Activated CD8-positive, alpha-beta memory T cell treated with anti-CD3 and anti-CD28 coated beads for 48 hours (primary cell): ENCODE data around the gene ADA.
"Not testable (repeated sequence)": the region's sequence is repeated elsewhere in the genome, so short reads cannot be mapped to it uniquely, and the experiment has no call there.

ENCODE experiments used
- DNase-seq, 3 experiments: peaks; one replicate each; pipeline ENCODE4 v3.0.0-alpha.2; 2020; ENCODE audit warnings: low read depth in 2 of 3, low spot score in 2 of 3

Gene ADA

DNA sequence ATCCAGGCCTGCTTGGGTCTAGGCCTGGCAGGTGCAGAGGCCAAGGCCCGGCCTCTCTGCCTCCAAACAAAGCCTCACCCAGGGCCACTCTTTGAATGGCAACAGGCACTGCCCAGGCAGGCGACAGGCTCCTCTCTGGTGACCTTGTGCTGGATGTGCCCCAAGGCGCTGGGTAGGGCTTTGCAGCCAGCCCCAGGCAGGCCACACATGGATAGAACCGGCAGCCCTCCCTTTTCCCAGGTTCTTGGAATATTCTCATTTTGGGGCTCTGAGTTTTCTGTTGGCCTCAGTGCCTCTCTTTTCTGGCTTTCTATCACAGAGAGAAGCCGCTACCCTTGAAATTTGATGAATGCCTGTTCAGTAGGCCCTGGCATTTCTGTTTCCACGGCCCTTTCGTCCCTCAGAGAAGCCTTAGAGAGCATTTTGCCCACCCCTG is 50.2 kb downstream of the ADA start:
- no peak for DNase-seq

DNA sequence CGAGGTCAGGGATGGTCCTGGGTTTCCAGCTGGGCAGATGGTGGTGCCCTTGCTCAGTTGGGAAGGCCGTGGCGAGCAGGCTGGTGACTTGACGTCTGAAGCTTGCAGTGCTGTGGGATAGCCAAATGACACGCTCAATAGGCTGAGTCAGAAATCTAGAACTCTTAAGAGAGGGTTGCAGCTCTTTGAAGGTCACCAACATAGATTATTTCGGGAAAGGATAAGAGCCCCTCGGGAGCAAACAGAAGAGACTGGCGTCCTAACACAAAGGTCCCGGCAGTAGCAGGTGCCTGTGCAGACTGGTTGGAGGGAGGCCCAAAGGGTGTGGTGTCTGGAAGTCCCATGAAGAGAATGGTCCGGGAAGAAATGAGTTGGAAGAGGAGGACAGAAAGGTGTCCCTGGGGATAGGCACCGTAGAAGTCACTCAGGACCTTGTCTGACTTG is 50.7 kb downstream of the ADA start:
- no peak for DNase-seq

DNA sequence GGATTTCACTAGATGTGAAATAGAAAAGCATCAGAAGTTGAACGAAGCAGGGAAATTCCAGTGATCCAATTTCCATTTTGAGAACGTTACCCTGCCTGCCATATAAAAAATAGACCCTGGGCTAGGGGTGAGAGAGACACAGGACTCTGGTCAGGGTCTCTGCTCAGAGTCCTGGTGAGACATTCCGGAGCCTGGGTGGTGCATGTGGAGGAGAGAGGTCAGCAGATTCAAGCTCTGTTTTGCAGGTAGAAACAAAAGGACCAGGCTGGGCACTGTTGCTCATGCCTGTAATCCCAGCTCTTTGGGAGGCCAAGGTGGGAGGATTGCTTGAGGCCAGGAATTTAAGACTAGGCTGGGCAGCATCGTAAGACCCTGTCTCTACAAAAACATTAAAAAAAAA is 51.2 kb downstream of the ADA start:
- DNase-seq: no peak

DNA sequence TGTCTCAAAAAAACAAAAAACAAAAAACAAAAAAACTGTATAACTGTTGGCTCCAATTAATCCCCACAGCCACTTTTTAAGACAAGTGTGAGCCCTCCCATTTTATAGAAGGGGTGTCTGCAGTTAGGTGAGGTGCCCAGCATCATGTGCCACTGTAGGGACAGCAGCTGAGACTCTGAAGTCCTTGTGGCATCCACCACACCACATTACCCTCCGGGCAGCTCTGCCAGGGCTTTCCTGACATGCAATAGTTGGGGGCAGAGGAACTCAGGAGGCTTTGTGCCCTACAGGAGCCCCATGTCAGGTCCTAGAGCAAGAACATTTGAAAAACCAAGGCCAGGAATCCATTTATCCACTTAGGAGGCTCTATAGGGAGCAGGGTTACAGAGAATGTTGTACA is 51.8 kb downstream of the ADA start:
- DNase-seq: no peak

DNA sequence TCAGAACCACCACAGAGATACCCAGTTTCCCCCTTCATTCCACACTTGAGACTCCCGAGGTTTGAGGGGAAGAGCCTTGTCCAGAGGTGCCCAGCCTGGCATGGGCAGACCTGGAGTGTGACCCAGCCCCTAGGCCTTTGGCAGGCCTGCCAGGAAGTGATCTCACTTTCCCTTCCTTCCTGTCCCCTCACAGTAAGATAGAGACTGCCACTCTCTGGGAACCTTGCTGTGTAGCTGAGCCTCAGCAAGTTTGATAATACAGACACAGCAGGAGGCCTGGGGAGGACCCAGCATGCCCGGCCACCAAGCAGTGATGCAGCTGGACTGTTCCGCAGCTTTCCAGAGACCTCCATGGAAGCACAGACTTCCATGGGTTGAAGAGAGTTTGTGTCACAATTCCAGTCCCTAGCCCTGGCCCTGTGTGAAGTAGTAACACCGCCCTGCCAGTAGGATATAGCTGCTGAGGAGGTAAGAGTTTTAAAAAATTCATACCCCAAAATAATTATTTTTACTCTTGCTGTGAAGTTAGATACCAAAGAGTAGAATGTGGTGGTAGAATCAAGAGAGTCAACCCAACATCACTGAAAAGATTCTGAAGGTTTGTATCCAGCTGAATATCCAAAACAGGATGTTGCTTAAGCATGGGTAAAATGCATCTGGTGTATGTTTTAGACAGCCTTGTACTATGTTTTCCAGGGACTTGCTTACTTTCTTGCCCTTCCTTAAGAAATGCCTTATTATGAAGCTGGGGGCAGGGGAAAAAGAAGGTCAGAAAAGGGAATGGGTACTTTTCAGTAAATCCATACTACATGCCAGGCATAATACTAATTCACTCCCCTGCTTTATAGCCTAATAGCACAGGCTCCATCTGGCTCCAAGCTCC is 52.8 kb downstream of the ADA start:
- DNase-seq: no peak

DNA sequence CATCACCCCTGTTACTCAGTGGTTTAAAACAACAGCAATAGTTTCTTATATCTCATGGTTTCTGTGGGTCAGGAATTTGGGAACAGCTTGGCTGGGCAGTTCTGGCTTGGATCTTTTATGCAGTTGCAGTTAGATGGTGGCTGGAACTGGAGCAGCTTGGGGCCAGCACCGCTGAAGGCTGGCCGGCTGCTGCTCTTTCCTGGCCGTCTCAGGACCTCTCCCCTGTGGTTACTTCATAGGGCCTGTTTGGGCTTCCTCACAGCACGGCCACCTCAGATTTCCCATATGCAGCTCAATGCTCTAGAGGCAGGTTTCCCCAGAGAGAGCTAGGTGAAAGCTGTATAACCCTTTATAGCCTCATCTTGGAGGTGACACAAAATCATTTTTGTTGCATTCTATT is 53.6 kb downstream of the ADA start:
- DNase-seq: no peak

DNA sequence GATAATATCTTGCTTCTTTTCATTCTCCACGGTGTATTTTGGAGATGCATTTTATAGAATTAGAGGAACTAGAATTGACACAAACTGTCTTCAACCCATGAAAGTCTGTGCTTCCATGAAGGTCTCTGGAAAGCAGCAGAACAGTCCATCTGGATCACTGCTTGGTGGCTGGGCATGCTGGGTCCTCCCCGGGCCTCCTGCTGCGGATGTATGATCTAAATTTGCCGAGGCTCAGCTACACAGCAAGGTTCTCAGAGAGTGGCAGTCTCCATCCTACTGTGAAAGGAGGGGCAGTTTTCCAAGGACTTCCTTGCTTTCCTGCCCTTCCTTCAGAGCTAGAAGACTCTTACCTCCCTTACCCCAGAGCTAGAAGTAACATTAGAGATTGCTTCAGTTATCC is 54.0 kb downstream of the ADA start:
- no peak for DNase-seq

DNA sequence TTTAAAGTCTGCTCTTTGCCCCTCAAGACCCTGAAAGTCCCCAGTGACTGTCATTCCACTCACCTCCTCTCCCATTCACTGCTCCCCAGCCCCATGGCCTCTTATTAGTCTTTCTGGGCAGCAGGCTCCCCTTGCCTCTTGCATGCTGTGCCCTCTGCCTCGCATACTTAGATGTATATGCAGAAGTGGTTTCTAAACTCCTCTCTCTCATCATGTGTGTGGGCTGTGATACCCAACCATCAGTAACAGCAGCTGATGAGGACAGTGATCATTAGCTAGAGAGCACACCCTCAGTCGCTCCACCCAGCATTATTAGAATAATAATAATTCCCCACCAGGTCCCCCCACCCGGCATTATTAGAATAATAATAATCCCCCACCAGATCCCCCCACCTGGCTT is 54.6 kb downstream of the ADA start:
- no peak for DNase-seq

DNA sequence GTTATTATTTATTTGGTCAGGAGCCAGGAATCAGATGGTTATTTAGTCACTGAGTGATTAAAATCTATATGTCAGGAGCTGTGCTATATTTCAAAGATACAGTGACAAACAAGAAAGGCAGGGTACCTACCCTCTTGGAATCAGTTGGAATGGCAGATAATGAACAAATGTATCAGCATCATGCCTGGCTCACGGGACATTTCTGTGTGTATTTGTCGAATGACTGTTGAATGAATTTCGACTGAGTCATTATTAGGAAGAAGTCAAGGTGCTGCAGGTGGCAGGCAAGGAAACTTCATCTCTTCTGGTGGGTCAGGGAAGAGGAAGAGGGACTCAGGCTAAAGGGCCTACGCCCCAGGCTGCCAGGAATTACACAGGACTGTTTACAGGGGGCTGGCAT is 55.5 kb downstream of the ADA start:
- no peak for DNase-seq

DNA sequence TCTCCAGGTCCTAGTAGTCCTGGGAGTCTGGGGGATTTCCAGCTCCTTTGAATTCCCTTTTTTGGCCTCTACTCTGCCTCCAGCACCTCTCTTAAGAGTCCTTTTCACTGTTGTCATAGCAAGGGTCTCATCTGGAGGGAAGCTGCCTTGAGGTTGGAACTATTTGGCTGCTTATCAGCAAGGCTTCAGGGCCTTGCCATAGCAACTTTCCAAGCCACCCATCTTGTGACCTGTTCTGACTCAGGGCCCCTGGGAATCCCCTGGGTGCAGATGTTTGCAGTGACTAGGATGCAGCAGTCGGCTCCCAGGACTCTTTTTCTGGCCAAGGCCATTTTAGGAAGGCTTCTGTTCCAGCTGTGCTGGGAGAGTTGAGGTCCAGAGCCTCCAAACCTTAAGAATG is 56.8 kb downstream of the ADA start:
- DNase-seq: no peak

DNA sequence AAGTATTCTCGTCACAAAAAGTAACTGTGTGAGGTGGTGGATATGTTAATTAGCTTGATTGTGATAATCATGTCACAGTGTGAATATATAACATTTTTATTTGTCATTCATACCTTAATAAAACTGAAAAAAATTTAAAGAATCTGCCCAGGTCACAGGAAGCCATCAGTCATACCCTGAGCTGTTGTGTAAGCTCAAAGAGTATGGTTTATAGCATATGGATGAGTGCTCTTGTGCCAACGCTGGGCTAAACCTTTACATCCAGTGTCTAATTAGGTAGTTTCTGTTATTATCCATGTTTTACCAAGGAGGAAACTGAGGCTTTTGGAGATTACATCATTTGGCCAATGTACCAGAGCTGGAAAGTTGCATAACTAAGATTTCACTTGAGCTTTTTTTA is 57.7 kb downstream of the ADA start:
- DNase-seq: no peak

DNA sequence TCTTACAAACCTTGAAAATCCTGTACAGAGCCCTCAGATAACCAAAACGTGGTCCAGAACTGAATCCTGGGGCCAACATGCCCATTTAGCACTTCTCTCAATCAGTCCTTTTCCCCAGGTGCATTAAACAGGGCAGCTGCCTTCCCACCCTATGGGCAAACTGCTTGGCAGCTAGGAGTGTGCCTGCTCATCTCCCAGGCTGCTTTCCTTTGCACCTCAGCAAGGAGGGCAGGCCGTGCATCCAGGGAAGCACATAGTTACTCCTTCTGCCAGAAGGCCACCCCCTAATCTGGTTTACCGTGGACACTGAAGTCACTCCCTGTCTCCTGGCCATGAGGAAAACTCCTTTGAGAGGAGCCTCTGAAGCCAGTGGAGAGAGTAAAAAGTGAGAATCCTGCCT is 59.1 kb downstream of the ADA start:
- DNase-seq: no peak

DNA sequence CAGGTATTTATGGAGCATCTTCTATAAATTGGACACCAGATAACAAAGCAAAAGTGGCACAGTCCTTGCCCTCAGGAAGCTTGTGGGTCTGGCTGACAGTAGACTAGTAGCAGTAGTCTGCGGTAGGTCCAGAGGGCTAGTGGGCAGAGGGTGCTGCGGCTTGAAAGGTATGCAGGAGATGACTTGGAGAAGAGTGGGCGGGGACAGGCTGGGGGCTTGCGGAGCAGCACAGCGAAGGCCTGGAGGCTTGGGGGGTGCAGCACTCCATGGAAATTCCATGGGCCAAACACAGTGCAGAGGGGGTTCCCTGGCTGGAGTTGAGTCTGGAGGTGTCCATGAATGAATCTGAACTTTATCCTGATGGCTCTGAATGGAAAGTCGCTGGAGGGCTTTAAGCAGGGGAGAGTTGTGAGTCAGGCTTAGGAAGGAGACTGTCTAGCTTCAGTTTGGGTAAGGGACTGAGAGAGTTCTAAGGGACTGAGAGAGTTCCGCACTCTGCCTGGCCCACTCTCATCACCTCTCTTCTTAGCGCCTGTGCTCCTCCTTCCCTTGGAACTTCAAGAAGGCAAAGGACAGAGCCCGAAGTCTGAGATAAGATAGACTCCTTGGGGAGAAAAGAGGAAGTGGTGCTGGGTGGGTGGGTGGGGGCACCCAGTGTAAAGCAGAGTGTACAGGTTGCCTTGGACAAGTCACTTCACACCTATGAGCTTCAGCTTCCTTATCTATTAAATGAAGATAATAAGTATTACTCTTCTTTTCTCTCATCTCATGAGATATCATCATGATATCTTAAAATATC is 60.3 kb downstream of the ADA start:
- no peak for DNase-seq

DNA sequence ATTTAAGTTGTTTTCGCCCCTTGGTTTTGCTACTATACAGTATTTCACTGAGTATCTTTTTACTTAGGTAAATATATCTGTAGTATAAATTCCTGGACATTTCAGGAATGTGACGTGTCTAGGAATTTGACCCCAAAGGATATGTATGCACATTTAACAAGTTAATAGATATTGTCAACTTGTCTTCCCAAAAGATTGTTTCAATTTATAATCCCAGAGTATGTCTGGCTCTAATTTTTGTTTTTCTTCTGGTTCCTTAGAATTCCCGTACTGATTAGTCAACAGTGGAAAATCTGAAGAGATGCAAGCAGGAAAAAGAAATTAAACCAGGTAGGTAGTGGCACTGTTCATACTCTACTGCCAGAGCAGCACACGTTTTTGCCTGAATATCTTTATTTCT is 62.0 kb downstream of the ADA start:
- no peak for DNase-seq

DNA sequence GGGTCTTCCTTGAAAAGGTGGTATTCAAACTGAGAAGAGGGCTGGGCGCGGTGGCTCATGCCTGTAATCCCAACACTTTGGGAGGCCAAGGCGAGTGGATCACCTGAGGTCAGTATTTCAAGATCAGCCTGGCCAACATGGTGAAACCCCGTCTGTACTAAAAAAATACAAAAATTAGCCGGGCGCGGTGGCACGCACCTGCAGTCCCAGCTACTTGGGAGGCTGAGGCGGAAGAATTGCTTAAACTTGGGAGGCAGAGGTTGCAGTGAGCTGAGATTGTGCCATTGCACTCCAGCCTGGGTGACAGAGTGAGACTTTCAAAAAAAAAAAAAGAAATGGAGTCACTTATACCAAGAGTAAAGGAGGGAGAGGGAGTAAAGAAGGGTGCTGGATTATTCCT is 63.2 kb downstream of the ADA start:
- DNase-seq: not testable (repeated sequence)

DNA sequence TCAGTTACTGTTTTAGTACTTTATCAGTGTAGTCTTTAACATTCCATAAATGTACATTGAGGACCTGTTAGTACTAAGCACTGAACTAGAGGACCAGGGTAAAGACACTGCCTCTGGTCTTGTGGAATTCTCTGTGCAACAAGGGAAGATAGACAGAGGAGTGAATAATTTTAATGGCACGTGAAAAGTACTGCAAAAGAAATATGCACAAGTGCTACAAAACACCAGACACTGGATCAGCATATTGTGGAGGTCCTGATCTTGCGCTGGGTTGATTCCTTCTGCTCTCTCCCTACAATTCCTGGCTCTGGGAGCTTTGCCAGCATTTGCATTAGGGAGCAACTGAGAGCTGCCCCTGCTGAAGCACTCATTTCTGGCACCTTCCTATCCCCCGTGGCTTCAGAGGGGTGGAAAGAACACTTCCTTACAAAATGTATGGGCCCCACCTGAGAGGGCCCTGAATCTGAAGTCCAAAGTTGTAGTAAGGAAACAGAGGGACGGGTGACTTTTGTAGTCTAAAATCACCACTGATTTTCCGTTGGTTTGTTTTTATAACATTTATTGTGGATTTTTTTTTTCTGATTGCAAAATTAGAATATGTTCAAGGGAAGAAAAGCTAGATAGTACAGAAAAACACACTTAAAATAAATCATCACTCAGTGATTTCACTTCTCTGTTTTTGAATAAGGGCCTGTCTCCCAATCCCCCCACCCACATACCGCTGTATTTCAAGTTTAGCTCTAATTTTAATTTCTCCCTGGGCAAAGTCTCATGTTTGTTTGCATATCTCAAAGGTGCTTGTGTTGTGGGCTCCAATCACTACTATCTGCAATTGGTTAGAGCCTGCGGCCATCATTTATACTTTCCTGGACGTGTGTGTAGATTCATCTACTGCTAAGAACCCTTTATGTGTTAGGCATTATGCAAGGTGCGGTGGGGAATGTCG is 64.2 kb downstream of the ADA start:
- DNase-seq: no peak

DNA sequence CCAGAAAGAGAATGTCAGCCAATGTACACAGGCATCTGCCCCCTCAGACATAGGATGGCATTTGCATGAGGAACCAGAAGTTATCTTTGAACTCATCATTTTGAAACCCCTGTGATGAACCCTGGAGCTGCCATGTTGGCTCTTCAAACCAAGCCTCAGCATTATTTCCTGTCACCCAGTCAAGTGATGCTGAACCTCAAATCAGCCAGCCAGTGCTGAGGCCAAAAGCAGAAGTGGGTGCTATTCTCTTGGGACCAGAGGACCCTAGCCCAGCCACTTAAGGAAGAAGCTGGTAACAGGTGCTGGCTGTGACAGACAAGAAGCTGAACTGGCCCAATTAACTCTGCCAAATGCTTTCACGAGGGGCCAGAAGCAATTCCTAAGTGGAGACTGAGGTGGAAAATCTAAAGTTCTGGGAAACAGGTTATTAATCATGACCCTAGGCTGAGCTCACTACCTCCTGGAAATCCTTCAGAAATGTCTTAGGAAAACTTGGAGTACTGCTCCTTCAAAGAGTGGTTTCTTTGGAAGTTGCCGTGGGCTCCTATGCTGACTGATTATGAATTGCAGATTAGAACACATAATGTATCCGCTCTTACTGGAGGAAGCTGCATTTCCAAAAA is 65.1 kb downstream of the ADA start:
- no peak for DNase-seq

DNA sequence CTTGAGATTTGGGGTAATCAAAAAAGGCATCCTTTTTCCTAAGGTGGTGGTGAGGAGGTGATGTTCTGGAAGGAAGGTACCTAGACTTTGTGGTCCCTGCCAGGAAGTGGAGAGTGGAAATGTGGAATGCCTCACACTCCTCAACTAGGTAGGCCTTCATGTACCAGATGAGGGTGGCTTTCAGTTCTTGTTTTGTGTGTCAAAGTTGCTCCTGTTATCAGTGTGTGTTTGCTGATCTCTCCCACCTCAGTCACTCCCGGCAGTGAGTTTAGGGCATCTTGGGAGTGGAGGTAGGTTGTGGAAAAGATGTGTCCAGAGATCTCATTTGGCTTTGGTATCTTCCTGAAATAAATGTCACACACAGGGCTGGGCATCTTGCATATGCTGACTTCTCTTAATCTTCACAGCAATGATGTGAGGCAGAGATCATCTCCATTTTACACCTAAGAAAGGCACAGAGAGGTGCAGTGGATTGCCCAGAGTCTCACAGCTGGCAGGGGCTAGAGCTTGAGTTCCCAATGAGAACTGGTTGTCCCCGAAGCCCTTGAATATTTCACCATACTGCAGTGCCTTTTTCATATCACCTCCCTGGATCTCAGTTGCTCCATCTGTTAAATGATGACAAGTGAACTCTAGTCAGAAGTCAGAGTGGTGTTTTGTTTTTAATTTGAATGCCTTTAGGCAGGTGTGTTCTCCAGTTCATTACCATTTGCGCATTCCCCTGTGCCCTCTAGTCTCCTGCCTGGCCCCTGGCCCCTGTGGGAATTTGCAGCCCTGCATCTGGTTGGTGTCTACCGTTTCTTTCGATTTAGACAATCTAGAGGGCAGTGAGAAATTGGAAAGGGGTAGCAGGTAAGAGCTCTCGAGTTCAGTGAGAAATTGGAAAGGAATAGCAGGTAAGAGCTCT is 66.2 kb downstream of the ADA start:
- DNase-seq: no peak

DNA sequence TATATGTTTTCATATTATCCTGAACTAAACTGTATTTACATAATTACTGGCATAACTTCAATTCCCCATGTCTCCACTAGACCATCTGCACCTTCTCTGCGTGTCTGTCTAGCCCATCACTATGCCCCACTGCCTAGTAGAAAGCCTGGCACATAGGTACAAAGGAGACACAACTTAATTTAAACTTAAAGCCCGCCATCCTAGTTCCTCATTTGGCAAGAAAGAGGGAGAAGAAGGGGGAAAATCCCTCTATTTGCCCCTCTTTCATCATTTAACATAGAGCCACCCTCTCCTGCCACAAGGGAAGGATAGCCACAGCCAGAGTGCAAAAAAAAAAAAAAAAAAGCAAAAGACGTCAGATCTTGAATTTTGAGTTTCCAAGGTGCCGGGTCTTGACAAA is 67.3 kb downstream of the ADA start:
- DNase-seq: no peak

DNA sequence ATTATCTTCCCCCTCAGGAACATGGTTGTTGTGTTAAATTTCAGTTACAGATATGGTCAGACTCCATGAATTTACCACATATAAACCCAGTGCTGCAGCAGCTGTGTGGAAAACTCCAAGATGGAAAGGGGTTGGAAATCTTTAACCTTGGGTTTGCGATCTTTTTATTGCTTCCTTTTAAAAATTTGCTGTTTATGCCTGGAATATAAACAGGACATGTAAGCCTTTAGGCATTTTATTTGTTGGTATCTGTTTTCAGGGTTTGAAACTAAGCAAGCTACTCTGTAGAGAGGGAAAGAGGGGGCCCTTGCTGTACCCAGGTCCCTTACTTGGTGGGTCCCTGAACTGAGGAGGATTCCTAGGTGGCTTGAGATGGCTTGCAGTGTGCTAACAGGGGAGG is 68.3 kb downstream of the ADA start:
- DNase-seq: no peak
